ENCODE measurements around the gene CPEB4. TPM values are rescaled to one million over a fixed set of nuclear protein-coding genes. Genes with fewer than 3 reads are reported as not detected.

CPEB4 gene
- total RNA-seq, 1 experiment from 2014 or later = 11.1 TPM

DNA sequence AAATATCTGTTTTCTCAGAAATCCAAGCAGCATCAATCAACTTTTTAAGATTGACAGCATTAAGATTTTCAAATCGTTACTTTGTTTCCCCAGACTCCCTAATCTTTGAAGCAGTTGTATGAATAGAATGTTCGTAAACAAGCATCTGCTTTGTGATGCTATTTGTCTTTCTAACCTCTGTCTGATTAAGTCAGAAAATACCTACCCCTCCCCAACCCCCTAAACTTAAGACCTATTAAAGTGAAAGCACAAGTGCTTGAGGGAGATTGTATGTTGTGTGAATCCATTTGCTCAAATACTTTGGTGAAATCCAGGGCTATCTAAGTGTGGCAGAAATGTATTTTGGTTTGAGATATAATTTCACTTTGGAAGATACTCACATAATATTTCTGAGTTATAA lies 53.0 kb downstream of the CPEB4 start:
- no peak overlapping the region for H3K4me2 ChIP-seq (ENCODE audit: low read length)

DNA sequence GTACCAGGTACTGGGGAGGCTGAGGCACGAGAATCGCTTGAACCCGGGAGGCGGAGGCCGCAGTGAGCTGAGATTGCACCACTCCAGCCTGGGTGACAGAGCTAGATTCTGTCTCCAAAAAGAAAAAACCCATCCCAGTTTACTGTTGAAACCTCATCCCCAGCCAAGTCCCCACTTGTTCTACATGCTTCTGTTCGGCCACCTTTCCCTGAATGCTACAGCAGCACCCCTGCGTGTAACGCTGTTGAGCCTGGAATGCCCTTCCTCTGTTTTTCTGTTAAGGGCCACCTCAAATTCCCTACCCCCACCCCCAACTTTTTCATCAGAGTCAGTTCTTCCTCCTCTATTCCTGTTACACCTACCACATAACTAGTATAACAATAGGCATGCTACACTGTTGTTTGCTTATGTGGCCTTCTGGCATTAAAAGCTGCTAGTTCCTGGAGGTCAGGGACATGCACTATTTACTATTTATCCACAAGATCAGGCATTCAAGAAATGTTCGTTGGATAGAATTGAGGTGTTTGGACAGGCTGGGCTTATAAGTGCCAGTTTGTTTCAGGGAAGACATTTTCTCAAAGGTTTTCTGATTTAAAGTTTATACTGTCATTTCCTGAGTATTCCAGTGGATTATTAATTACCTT lies 53.7 kb downstream of the CPEB4 start:
- POLR2A ChIA-PET = no interaction called here
- no peaks in the 10 kb centered on the region for H3K36me3 ChIP-seq (ENCODE audit: control insufficient read depth in 1 of 2, insufficient read depth in 2 of 2, low read length in 2 of 2)
- H3K4me3 ChIP-seq (replicated peaks in 1 of 2; ENCODE audit: low read depth in 1 of 2, low read length in 2 of 2) = no peak overlapping the region
- TF ChIP-seq, protein P1, sequence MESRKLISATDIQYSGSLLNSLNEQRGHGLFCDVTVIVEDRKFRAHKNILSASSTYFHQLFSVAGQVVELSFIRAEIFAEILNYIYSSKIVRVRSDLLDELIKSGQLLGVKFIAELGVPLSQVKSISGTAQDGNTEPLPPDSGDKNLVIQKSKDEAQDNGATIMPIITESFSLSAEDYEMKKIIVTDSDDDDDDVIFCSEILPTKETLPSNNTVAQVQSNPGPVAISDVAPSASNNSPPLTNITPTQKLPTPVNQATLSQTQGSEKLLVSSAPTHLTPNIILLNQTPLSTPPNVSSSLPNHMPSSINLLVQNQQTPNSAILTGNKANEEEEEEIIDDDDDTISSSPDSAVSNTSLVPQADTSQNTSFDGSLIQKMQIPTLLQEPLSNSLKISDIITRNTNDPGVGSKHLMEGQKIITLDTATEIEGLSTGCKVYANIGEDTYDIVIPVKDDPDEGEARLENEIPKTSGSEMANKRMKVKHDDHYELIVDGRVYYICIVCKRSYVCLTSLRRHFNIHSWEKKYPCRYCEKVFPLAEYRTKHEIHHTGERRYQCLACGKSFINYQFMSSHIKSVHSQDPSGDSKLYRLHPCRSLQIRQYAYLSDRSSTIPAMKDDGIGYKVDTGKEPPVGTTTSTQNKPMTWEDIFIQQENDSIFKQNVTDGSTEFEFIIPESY (IDR thresholded peaks at IDR 0.05; ENCODE audit: extremely low read depth, insufficient replicate concordance, low read length) = no peak
- no peak for TF ChIP-seq TCF7L2 (IDR thresholded peaks at IDR 0.05; ENCODE audit: borderline replicate concordance, extremely low read depth, insufficient read depth, insufficient read length)
- no peak for TF ChIP-seq CEBPB (IDR thresholded peaks at IDR 0.05; ENCODE audit: low read depth)
- no peak for TF ChIP-seq SIN3A (IDR thresholded peaks at IDR 0.05; ENCODE audit: low read depth)
- TF ChIP-seq, protein P2, sequence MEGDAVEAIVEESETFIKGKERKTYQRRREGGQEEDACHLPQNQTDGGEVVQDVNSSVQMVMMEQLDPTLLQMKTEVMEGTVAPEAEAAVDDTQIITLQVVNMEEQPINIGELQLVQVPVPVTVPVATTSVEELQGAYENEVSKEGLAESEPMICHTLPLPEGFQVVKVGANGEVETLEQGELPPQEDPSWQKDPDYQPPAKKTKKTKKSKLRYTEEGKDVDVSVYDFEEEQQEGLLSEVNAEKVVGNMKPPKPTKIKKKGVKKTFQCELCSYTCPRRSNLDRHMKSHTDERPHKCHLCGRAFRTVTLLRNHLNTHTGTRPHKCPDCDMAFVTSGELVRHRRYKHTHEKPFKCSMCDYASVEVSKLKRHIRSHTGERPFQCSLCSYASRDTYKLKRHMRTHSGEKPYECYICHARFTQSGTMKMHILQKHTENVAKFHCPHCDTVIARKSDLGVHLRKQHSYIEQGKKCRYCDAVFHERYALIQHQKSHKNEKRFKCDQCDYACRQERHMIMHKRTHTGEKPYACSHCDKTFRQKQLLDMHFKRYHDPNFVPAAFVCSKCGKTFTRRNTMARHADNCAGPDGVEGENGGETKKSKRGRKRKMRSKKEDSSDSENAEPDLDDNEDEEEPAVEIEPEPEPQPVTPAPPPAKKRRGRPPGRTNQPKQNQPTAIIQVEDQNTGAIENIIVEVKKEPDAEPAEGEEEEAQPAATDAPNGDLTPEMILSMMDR (IDR thresholded peaks at IDR 0.05 in 2 of 3, conservative IDR thresholded peaks at IDR 0.05 in 1 of 3; ENCODE audit: borderline replicate concordance in 1 of 3, insufficient read depth in 1 of 3, low read depth in 2 of 3, low read length in 2 of 3) = no peak
- TF ChIP-seq ZFX (IDR thresholded peaks at IDR 0.05) = no peak
- TF ChIP-seq JUND (IDR thresholded peaks at IDR 0.05) = no peak
- TF ChIP-seq, protein P3, sequence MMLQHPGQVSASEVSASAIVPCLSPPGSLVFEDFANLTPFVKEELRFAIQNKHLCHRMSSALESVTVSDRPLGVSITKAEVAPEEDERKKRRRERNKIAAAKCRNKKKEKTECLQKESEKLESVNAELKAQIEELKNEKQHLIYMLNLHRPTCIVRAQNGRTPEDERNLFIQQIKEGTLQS (IDR thresholded peaks at IDR 0.05) = no peak
- no peak for TF ChIP-seq POLR2A (IDR thresholded peaks at IDR 0.05; ENCODE audit: borderline replicate concordance, extremely low read depth, insufficient read depth, insufficient read length)
- no peak for TF ChIP-seq FOSL1 (IDR thresholded peaks at IDR 0.05; ENCODE audit: low read depth)
- TF ChIP-seq YY1 (IDR thresholded peaks at IDR 0.05; ENCODE audit: extremely low read depth, insufficient replicate concordance, low read depth, low read length) = no peak
- TF ChIP-seq ZNF274 (IDR thresholded peaks at IDR 0.05; ENCODE audit: low read depth, low read length) = no peak
- no peak for TF ChIP-seq POLR2AphosphoS5 (IDR thresholded peaks at IDR 0.05; ENCODE audit: low read depth, low read length)
- TF ChIP-seq EZH2 (IDR thresholded peaks at IDR 0.05) = no peak

More for the DNA sequence above, 53.0 kb downstream of the CPEB4 start:
- Histone ChIP-seq H3K4me3 (replicated peaks in 1 of 2; ENCODE audit: low read depth in 1 of 2, low read length in 2 of 2) (no peak overlapping the region), H3K9me2 (ENCODE audit: insufficient read depth) (no peaks in the 10 kb centered on the region), H3K9me3 (ENCODE audit: control insufficient read depth in 1 of 2, insufficient read depth in 1 of 2, low read depth in 1 of 2, low read length in 2 of 2) (no peaks in the 10 kb centered on the region), H3K4me1 (ENCODE audit: control insufficient read depth in 1 of 2, insufficient read depth in 2 of 2, low read length in 2 of 2) (no peaks in the 10 kb centered on the region), H2AFZ (ENCODE audit: low read depth, low read length, poor library complexity, severe bottlenecking) (no peak overlapping the region), H3K9ac (ENCODE audit: low read length) (no peak overlapping the region), H3K36me3 (ENCODE audit: control insufficient read depth in 1 of 2, insufficient read depth in 2 of 2, low read length in 2 of 2) (no peaks in the 10 kb centered on the region), H3K27ac (ENCODE audit: low read depth, low read length) (no peak overlapping the region), H4K20me1 (ENCODE audit: insufficient read depth) (no peaks in the 10 kb centered on the region), H3K79me2 (ENCODE audit: insufficient read depth, low read length) (no peaks in the 10 kb centered on the region), H3K27me3 (ENCODE audit: insufficient read depth, low read length) (no peaks in the 10 kb centered on the region)
- ATAC-seq = no peak
- TF ChIP-seq ELF1 (IDR thresholded peaks at IDR 0.05; ENCODE audit: borderline replicate concordance, low read depth) = no peak
- TF ChIP-seq JUND (IDR thresholded peaks at IDR 0.05) = no peak
- no peak for TF ChIP-seq SP1 (IDR thresholded peaks at IDR 0.05; ENCODE audit: low read depth)
- TF ChIP-seq TCF7L2 (IDR thresholded peaks at IDR 0.05; ENCODE audit: borderline replicate concordance, extremely low read depth, insufficient read depth, insufficient read length) = no peak
- intact Hi-C loops (cut with micrococcal nuclease) = no loop called here
- POLR2A ChIA-PET = no interaction called here
- DNase-seq (ENCODE audit: low read depth, low spot score) = no peak
- no TSS peak for BruUV-seq (replicated peaks)
- CTCF ChIA-PET = interaction anchor here (1.7 kb wide), 1 partner anchor 16 kb away, joined by 8 read pairs; no protein-coding TSS in a partner anchor
- RAD21 ChIA-PET (ENCODE audit: low non-redundant PET in 1 of 2, low total read pairs in 2 of 2, uncharacterized antibody in 2 of 2, unreplicated experiment in 2 of 2) = no interaction called here

More for the DNA sequence above, 53.7 kb downstream of the CPEB4 start:
- H3K27ac ChIP-seq (ENCODE audit: low read depth, low read length) = no peak overlapping the region
- no peaks in the 10 kb centered on the region for H3K79me2 ChIP-seq (ENCODE audit: insufficient read depth, low read length)
- no peak overlapping the region for H3K9ac ChIP-seq (ENCODE audit: low read length)
- intact Hi-C loops (cut with micrococcal nuclease) = no loop called here
- DNase-seq (ENCODE audit: low read depth, low spot score) = no peak
- no peak overlapping the region for H3K4me2 ChIP-seq (ENCODE audit: low read length)
- H3K27me3 ChIP-seq (ENCODE audit: insufficient read depth, low read length) = no peaks in the 10 kb centered on the region
- no peaks in the 10 kb centered on the region for H4K20me1 ChIP-seq (ENCODE audit: insufficient read depth)
- H2AFZ ChIP-seq (ENCODE audit: low read depth, low read length, poor library complexity, severe bottlenecking) = no peak overlapping the region
- H3K9me3 ChIP-seq (ENCODE audit: control insufficient read depth in 1 of 2, insufficient read depth in 1 of 2, low read depth in 1 of 2, low read length in 2 of 2) = no peaks in the 10 kb centered on the region
- no TSS peak for BruUV-seq (replicated peaks)
- CTCF ChIA-PET = interaction anchor here (1.7 kb wide), 1 partner anchor 17 kb away, joined by 8 read pairs; no protein-coding TSS in a partner anchor
- no peak for ATAC-seq
- H3K4me1 ChIP-seq (ENCODE audit: control insufficient read depth in 1 of 2, insufficient read depth in 2 of 2, low read length in 2 of 2) = no peaks in the 10 kb centered on the region
- no peaks in the 10 kb centered on the region for H3K9me2 ChIP-seq (ENCODE audit: insufficient read depth)
- RAD21 ChIA-PET (ENCODE audit: low non-redundant PET in 1 of 2, low total read pairs in 2 of 2, uncharacterized antibody in 2 of 2, unreplicated experiment in 2 of 2) = no interaction called here
